ENCODE results near the gene FMNL1.
A peak's percentile ranks its signal among the peaks of the same experiment; 100 is the strongest.

FMNL1 gene

GRCh38 chr17:45294506-45294905 lies 72.8 kb downstream of the FMNL1 start:
- no peak overlapping the region for H3K27ac Mint-ChIP-seq
- no peaks in the 10 kb centered on the region for H3K27me3 Mint-ChIP-seq (ENCODE audit: low read depth)
- H3K36me3 Mint-ChIP-seq (ENCODE audit: low read depth) = peaks cover 43% of the 10 kb centered on the region
- no peaks in the 10 kb centered on the region for H3K9me3 Mint-ChIP-seq
- H3K4me1 Mint-ChIP-seq (ENCODE audit: low read depth) = peaks cover 65% of the 10 kb centered on the region
- DNase-seq (ENCODE audit: low spot score) = no peak
- H3K4me3 Mint-ChIP-seq = no peak overlapping the region

- Mint-ChIP-seq H3K27ac (peak overlapping the region; percentile 73), H3K9me3 (no peaks in the 10 kb centered on the region), H3K4me1 (ENCODE audit: low read depth) (peaks cover 64% of the 10 kb centered on the region), H3K4me3 (peak overlapping the region; percentile 51), H3K36me3 (ENCODE audit: low read depth) (peaks cover 37% of the 10 kb centered on the region), H3K27me3 (ENCODE audit: low read depth) (no peaks in the 10 kb centered on the region)
- DNase-seq (ENCODE audit: low spot score) = no peak
Measured at GRCh38 chr17:45296003-45296832, 74.5 kb downstream of the FMNL1 start.

- peak overlapping the region; percentile 73 for H3K27ac Mint-ChIP-seq
- H3K36me3 Mint-ChIP-seq (ENCODE audit: low read depth) = peaks cover 37% of the 10 kb centered on the region
- H3K27me3 Mint-ChIP-seq (ENCODE audit: low read depth) = no peaks in the 10 kb centered on the region
- no peak for DNase-seq (ENCODE audit: low spot score)
- H3K4me1 Mint-ChIP-seq (ENCODE audit: low read depth) = peaks cover 68% of the 10 kb centered on the region
- peak overlapping the region; percentile 51 for H3K4me3 Mint-ChIP-seq
- H3K9me3 Mint-ChIP-seq = no peaks in the 10 kb centered on the region
Measured at GRCh38 chr17:45296833-45297124, 75.1 kb downstream of the FMNL1 start.
